Measurements from ENCODE around the gene MPV17L2. TPM values are rescaled to one million over a fixed set of nuclear protein-coding genes. Genes with fewer than 3 reads are reported as not detected.
A peak's percentile ranks its signal among the peaks of the same experiment; 100 is the strongest.

The MPV17L2 gene
- total and polyA plus RNA-seq, 2 donors (not counting 1 experiment from before 2014, with no cell fraction given), result 8.6 to 23.0 TPM

DNA sequence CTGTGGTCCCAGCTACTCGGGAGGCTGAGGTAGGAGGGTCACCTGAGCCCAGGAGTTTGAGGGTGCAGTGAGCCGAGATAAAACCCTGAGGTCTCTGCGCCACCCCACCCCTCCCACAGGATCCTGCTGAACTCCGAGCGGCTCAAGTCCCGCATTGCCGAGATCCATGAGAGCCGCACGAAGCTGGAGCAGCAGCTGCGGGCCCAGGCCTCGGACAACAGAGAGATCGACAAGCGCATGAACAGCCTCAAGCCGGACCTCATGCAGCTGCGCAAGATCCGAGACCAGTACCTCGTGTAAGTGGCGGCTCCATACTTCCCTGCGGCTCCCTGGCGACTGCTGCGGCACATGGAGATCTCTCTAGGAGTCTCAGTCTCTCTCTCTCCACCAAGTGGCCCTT lies 26.0 kb upstream of the MPV17L2 start:
- ChIA-PET POLR2A (interaction anchor here (2.0 kb wide), 1 partner anchor 49 kb away, joined by 7 read pairs; no protein-coding TSS in a partner anchor), CTCF (interaction anchor here (0.6 to 6.4 kb wide), 8 partner anchors 11 to 229 kb away, joined by 3 to 37 read pairs (median 6); partner anchors contain the start of gene MPV17L2)
- TF ChIP-seq CTCF (IDR thresholded peaks at IDR 0.05) (no peak), EZH2 (IDR thresholded peaks at IDR 0.05; ENCODE audit: borderline replicate concordance, insufficient read depth, low read depth, low read length, poor library complexity, severe bottlenecking) (no peak)
- ATAC-seq (ENCODE audit: low read depth) (no peak), DNase-seq (no peak)
- Mint-ChIP-seq H3K27me3 (no peaks in the 10 kb centered on the region), H3K9me3 (ENCODE audit: insufficient read depth) (no peaks in the 10 kb centered on the region), H3K4me1 (peaks cover 41% of the 10 kb centered on the region), H3K27ac (peak overlapping the region; percentile 32), H3K4me3 (no peak overlapping the region)
- no peak overlapping the region for H3K9ac ChIP-seq (ENCODE audit: low read length)
- H3K27me3 ChIP-seq (replicated peaks in 1 of 4; ENCODE audit: control extremely low read depth in 1 of 4, control insufficient read depth in 3 of 4, insufficient read depth in 4 of 4, low read length in 3 of 4), result no peaks in the 10 kb centered on the region
- peaks cover 39 to 50% of the 10 kb centered on the region in 2 donors for H3K4me1 ChIP-seq (ENCODE audit: control insufficient read depth in 2 of 2, insufficient read depth in 2 of 2, low read length in 2 of 2)
- H2AFZ ChIP-seq (ENCODE audit: insufficient read depth, low read depth, low read length, poor library complexity, severe bottlenecking), result no peak overlapping the region
- 98% methylated on average over 21 of the region's 21 CpGs for WGBS (ENCODE audit: insufficient coverage)
- peaks cover 3% of the 10 kb centered on the region for H3K79me2 ChIP-seq (ENCODE audit: control insufficient read depth, insufficient read depth, low read length)
- peaks cover 0 to 14% (median 0%) of the 10 kb centered on the region in 3 donors for H3K9me3 ChIP-seq (ENCODE audit: control extremely low read depth in 1 of 3, control insufficient read depth in 2 of 3, insufficient read depth in 1 of 3, low read length in 2 of 3)
- intact Hi-C loops (cut with micrococcal nuclease), result no loop called here
- H3K4me2 ChIP-seq (replicated peaks; ENCODE audit: low read depth, low read length, poor library complexity, severe bottlenecking), result no peak overlapping the region
- H3K27ac ChIP-seq (ENCODE audit: low read length in 2 of 2), result no peak overlapping the region
- H3K36me3 ChIP-seq (replicated peaks in 1 of 2; ENCODE audit: control extremely low read depth in 1 of 2, control insufficient read depth in 1 of 2, extremely low read depth in 1 of 2, insufficient read depth in 2 of 2, low read length in 1 of 2), result peaks cover 0 to 28% of the 10 kb centered on the region in 2 experiments
- H4K20me1 ChIP-seq (ENCODE audit: control insufficient read depth, insufficient read depth, low read length, poor library complexity, severe bottlenecking), result no peaks in the 10 kb centered on the region
- H3K4me3 ChIP-seq (ENCODE audit: control extremely low read depth in 1 of 5, extremely low read depth in 1 of 5, insufficient read depth in 1 of 5, low read depth in 2 of 5, low read length in 4 of 5), result no peak overlapping the region

- Mint-ChIP-seq H3K27ac (peak overlapping the region; percentile 98), H3K9me3 (ENCODE audit: insufficient read depth) (no peaks in the 10 kb centered on the region), H3K4me3 (peak overlapping the region; percentile 87), H3K27me3 (no peaks in the 10 kb centered on the region), H3K4me1 (peaks cover 52% of the 10 kb centered on the region)
- Histone ChIP-seq H3K27ac (ENCODE audit: low read length in 2 of 2) (peak overlapping the region; percentile 97 to 99), H3K9me3 (ENCODE audit: control extremely low read depth in 1 of 3, control insufficient read depth in 2 of 3, insufficient read depth in 1 of 3, low read length in 2 of 3) (peaks cover 0 to 14% (median 0%) of the 10 kb centered on the region in 3 donors), H3K27me3 (replicated peaks in 1 of 4; ENCODE audit: control extremely low read depth in 1 of 4, control insufficient read depth in 3 of 4, insufficient read depth in 4 of 4, low read length in 3 of 4) (no peaks in the 10 kb centered on the region), H3K9ac (ENCODE audit: low read length) (peak overlapping the region; percentile 19), H4K20me1 (ENCODE audit: control insufficient read depth, insufficient read depth, low read length, poor library complexity, severe bottlenecking) (no peaks in the 10 kb centered on the region), H3K36me3 (replicated peaks in 1 of 2; ENCODE audit: control extremely low read depth in 1 of 2, control insufficient read depth in 1 of 2, extremely low read depth in 1 of 2, insufficient read depth in 2 of 2, low read length in 1 of 2) (peaks cover 0 to 21% of the 10 kb centered on the region in 2 experiments), H3K4me3 (ENCODE audit: control extremely low read depth in 1 of 5, extremely low read depth in 1 of 5, insufficient read depth in 1 of 5, low read depth in 2 of 5, low read length in 4 of 5) (peak overlapping the region in 4 of 5 experiments; percentile 21 to 47 (median 33)), H3K4me2 (replicated peaks; ENCODE audit: low read depth, low read length, poor library complexity, severe bottlenecking) (peak overlapping the region; percentile 91), H2AFZ (ENCODE audit: insufficient read depth, low read depth, low read length, poor library complexity, severe bottlenecking) (no peak overlapping the region), H3K4me1 (ENCODE audit: control insufficient read depth in 2 of 2, insufficient read depth in 2 of 2, low read length in 2 of 2) (peaks cover 50 to 58% of the 10 kb centered on the region in 2 donors), H3K79me2 (ENCODE audit: control insufficient read depth, insufficient read depth, low read length) (no peaks in the 10 kb centered on the region)
- ChIA-PET POLR2A (interaction anchor here (0.6 to 2.0 kb wide), 13 partner anchors 9 to 167 kb away, joined by 3 to 17 read pairs (median 4); partner anchors contain the start of genes ARRDC2 and MPV17L2), CTCF (interaction anchor here (0.7 to 6.4 kb wide), 28 partner anchors 8 to 230 kb away, joined by 3 to 37 read pairs (median 5); partner anchors contain the start of gene JUND)
- no peak for TF ChIP-seq EZH2 (IDR thresholded peaks at IDR 0.05; ENCODE audit: borderline replicate concordance, insufficient read depth, low read depth, low read length, poor library complexity, severe bottlenecking)
- peak; percentile 80 for TF ChIP-seq CTCF (IDR thresholded peaks at IDR 0.05)
- peak; percentile 28 for ATAC-seq (ENCODE audit: low read depth)
- peak; percentile 79 for DNase-seq
- intact Hi-C loops (cut with micrococcal nuclease), result loop anchor here (1.0 to 2.0 kb wide), 5 partner anchors 15 to 230 kb away; partner anchors contain the start of gene PIK3R2
- 72% methylated on average over 13 of the region's 14 CpGs for WGBS (ENCODE audit: insufficient coverage)
These were observed 24.9 kb upstream of the MPV17L2 start for GRCh38 chr19:18167975-18168645.
